Measurements from ENCODE around the gene SUN3. TPM values are rescaled to one million over a fixed set of nuclear protein-coding genes. Genes with fewer than 3 reads are reported as not detected.
"Not testable (repeated sequence)": the region's sequence is repeated elsewhere in the genome, so short reads cannot be mapped to it uniquely, and the experiment has no call there.

The SUN3 gene
- total RNA-seq, 2 donors from 2014 or later, result 0.50 TPM; not detected in 1

- Mint-ChIP-seq H3K27me3 (peaks cover 3% of the 10 kb centered on the region), H3K4me1 (no peaks in the 10 kb centered on the region), H3K27ac (no peak overlapping the region), H3K9me3 (no peaks in the 10 kb centered on the region), H3K36me3 (ENCODE audit: low read depth) (no peaks in the 10 kb centered on the region), H3K4me3 (no peak overlapping the region)
- no peak for ATAC-seq (replicated peaks)
Observed at GRCh38 chr7:48009257-48009656, 19.6 kb downstream of the SUN3 start.

DNA sequence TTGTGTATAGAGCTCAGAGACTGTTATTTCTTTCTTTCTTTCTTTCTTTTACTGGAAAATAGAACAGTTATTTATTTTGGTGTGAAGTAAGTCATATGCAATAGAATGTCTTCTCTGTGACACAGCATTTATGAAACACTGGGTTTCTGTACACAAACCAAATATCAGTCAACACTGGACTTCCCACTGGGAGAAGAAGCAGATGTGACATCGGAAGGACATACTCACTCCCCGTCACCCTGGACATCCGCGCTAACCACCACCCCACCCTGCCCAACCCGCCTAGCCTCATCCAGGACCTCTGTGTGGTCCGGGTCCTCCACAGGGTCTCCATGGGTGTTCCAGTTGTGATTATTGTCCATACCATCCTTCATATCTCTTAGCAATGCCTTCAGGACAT is 22.0 kb downstream of the SUN3 start:
- no peak overlapping the region for H3K4me3 Mint-ChIP-seq
- no peaks in the 10 kb centered on the region for H3K36me3 Mint-ChIP-seq (ENCODE audit: low read depth)
- H3K9me3 Mint-ChIP-seq, result no peaks in the 10 kb centered on the region
- peaks cover 3% of the 10 kb centered on the region for H3K27me3 Mint-ChIP-seq
- no peaks in the 10 kb centered on the region for H3K4me1 Mint-ChIP-seq
- no peak overlapping the region for H3K27ac Mint-ChIP-seq
- no peak for ATAC-seq (replicated peaks)

DNA sequence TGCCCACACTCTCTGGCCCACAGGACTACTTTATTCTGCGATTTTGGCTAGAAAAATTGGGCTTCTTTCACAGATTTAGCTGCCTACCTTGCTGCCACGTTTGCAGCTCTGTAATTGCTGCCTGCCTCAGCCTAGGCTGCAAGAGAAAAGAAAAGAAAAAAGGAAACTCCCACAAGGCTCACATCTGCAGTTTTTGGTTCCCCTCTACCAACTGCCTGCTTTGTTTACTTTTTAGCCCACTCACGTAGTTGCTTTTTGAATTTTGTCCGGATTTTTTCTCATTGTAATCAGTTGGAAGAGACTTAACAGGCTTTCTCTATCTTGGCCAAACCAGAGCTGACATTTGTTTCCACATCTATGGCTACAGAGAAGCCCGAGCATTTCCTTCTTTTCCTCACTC is 24.3 kb downstream of the SUN3 start:
- Mint-ChIP-seq H3K27me3 (peaks cover 3% of the 10 kb centered on the region), H3K27ac (no peak overlapping the region), H3K4me1 (no peaks in the 10 kb centered on the region), H3K4me3 (no peak overlapping the region), H3K36me3 (ENCODE audit: low read depth) (no peaks in the 10 kb centered on the region), H3K9me3 (no peaks in the 10 kb centered on the region)
- no peak for ATAC-seq (replicated peaks)

DNA sequence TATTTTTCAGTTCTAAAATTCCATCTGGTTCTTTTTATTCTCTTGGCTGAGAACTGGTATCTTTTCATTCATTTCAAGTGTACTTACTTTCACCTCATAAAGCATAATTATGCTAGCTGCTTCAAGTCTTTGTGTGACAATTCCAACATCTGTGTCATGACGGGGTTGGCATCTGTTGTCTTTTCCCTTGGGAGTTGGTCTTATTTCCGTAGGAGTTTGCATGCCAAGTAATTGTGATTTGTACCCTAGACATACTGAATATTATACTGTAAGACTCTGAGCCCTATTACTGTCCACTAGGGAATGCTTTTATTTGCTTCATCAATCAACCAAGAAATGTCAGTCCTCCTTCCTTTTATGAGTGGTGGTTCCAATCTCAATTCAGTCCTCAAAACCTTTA is 24.9 kb downstream of the SUN3 start:
- ATAC-seq (replicated peaks), result no peak
- H3K4me1 Mint-ChIP-seq, result no peaks in the 10 kb centered on the region
- H3K9me3 Mint-ChIP-seq, result no peaks in the 10 kb centered on the region
- no peaks in the 10 kb centered on the region for H3K36me3 Mint-ChIP-seq (ENCODE audit: low read depth)
- peaks cover 3% of the 10 kb centered on the region for H3K27me3 Mint-ChIP-seq
- H3K27ac Mint-ChIP-seq, result no peak overlapping the region
- no peak overlapping the region for H3K4me3 Mint-ChIP-seq

DNA sequence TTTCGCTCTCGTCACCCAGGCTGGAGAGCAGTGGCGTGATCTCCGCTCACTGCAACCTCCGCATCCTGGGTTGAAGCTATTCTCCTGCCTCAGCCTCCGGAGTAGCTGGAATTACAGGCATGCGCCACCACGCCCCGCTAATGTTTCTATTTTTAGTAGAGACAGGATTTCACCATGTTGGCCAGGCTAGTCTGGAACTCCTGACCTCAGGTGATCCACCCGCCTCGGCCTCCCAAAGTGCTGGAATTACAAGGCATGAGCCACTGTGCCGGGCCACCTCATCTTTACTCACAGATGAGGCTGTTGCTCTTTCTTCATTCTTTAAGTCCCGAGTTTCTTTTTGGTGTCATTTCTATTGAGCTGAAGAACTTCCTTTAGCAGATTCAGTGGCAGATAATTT is 28.7 kb downstream of the SUN3 start:
- not testable (repeated sequence) for H3K27me3 Mint-ChIP-seq; H3K4me1 Mint-ChIP-seq; ATAC-seq (replicated peaks); H3K9me3 Mint-ChIP-seq; H3K36me3 Mint-ChIP-seq (ENCODE audit: low read depth); H3K27ac Mint-ChIP-seq; H3K4me3 Mint-ChIP-seq

DNA sequence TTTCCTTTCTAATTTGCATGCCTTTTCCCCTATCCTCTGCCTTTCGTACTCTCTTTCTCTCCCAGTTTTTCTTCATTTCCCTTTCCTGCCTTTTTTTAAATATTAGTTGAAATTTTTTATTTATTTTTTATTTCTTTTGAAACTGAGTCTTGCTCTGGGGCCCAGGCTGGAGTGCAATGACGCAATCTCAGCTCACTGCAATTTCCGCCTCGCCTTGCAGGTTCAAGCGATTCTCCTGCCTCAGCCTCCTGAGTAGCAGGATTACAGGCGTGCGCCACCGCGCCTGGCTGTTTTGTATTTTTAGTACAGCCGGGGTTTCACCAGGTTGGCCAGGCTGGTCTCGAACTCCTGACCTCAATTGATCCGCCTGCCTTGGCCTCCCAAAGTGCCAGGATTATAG is 29.5 kb downstream of the SUN3 start:
- peaks cover 6% of the 10 kb centered on the region for H3K9me3 Mint-ChIP-seq
- H3K4me1 Mint-ChIP-seq, result peaks cover 6% of the 10 kb centered on the region
- no peaks in the 10 kb centered on the region for H3K36me3 Mint-ChIP-seq (ENCODE audit: low read depth)
- H3K4me3 Mint-ChIP-seq, result no peak overlapping the region
- no peaks in the 10 kb centered on the region for H3K27me3 Mint-ChIP-seq
- no peak overlapping the region for H3K27ac Mint-ChIP-seq
- no peak for ATAC-seq (replicated peaks)

DNA sequence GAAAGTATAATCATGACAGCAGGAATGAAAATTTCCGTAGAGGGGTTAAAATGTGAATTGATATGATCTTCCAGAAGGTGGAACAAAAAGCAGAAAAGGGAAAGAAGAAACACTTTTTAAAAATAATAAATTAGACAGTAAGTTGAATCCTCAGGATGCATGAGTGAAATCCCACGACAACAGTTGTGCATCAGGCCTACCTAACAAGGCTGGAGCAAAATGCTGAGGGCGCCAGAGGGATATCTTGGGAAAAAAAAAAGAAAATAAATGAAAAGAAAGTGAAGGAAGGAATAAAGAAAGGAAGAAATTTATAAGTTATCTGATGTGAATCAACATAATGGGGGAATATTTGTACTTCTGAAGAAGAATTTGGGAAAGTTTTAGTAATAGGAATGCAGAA is 36.5 kb downstream of the SUN3 start:
- ATAC-seq (replicated peaks), result no peak
- H3K9me3 Mint-ChIP-seq, result peaks cover 6% of the 10 kb centered on the region
- no peaks in the 10 kb centered on the region for H3K27me3 Mint-ChIP-seq

DNA sequence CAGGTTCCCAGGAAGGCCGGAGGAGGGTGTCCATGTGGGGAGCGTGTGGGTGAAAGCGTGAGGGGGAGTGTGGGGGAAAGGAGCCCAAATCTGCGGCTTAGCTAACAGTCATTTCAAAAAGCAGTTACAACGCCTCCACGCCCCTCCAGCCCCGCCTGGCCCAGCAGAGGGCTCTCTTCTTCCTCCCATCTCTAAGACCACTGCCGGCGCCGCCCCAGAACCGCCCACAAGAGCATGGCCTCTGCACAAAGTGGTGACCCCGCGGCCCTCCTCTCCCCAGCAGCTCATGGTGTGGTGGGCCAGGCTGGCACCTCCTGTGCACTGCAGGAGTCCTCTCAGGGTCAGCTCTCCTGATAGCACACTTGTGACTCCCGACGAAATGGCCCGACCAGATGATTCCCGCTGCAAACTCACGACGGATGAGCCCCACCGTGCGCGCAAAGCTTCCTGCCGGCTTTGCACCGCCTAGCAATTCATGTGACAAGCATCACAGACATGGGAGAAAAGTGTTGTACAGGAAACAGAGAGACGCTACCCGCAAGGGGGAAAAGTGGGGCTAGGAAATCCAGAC is 37.1 kb downstream of the SUN3 start:
- H3K9me3 Mint-ChIP-seq, result peaks cover 6% of the 10 kb centered on the region
- peaks cover 25% of the 10 kb centered on the region for H3K4me1 Mint-ChIP-seq
- ATAC-seq (replicated peaks), result peak; percentile 97
- H3K36me3 Mint-ChIP-seq (ENCODE audit: low read depth), result no peaks in the 10 kb centered on the region
- H3K27ac Mint-ChIP-seq, result peak overlapping the region; percentile 89
- H3K27me3 Mint-ChIP-seq, result no peaks in the 10 kb centered on the region
- H3K4me3 Mint-ChIP-seq, result peak overlapping the region; percentile 91

More for the DNA sequence above, 36.5 kb downstream of the SUN3 start:
- Mint-ChIP-seq H3K4me3 (peak overlapping the region; percentile 91), H3K36me3 (ENCODE audit: low read depth) (no peaks in the 10 kb centered on the region), H3K27ac (peak overlapping the region; percentile 89), H3K4me1 (peaks cover 25% of the 10 kb centered on the region)

- Mint-ChIP-seq H3K27me3 (no peaks in the 10 kb centered on the region), H3K4me1 (peaks cover 25% of the 10 kb centered on the region), H3K36me3 (ENCODE audit: low read depth) (no peaks in the 10 kb centered on the region), H3K27ac (peak overlapping the region; percentile 89), H3K9me3 (peaks cover 6% of the 10 kb centered on the region), H3K4me3 (peak overlapping the region; percentile 91)
- peak; percentile 8 for ATAC-seq (replicated peaks)
Observed at GRCh38 chr7:47991270-47991669, 37.6 kb downstream of the SUN3 start.

GRCh38 chr7:47990592-47990991 is 38.3 kb downstream of the SUN3 start:
- no peak overlapping the region for H3K27ac Mint-ChIP-seq
- no peaks in the 10 kb centered on the region for H3K27me3 Mint-ChIP-seq
- peaks cover 25% of the 10 kb centered on the region for H3K4me1 Mint-ChIP-seq
- peak overlapping the region; percentile 38 for H3K4me3 Mint-ChIP-seq
- peaks cover 6% of the 10 kb centered on the region for H3K9me3 Mint-ChIP-seq
- H3K36me3 Mint-ChIP-seq (ENCODE audit: low read depth), result no peaks in the 10 kb centered on the region
- no peak for ATAC-seq (replicated peaks)

GRCh38 chr7:47989607-47990400 is 39.1 kb downstream of the SUN3 start:
- H3K36me3 Mint-ChIP-seq (ENCODE audit: low read depth); H3K27ac Mint-ChIP-seq; H3K4me3 Mint-ChIP-seq; H3K9me3 Mint-ChIP-seq; ATAC-seq (replicated peaks); H3K27me3 Mint-ChIP-seq: not testable (repeated sequence)
- peaks cover 23% of the 10 kb centered on the region for H3K4me1 Mint-ChIP-seq

DNA sequence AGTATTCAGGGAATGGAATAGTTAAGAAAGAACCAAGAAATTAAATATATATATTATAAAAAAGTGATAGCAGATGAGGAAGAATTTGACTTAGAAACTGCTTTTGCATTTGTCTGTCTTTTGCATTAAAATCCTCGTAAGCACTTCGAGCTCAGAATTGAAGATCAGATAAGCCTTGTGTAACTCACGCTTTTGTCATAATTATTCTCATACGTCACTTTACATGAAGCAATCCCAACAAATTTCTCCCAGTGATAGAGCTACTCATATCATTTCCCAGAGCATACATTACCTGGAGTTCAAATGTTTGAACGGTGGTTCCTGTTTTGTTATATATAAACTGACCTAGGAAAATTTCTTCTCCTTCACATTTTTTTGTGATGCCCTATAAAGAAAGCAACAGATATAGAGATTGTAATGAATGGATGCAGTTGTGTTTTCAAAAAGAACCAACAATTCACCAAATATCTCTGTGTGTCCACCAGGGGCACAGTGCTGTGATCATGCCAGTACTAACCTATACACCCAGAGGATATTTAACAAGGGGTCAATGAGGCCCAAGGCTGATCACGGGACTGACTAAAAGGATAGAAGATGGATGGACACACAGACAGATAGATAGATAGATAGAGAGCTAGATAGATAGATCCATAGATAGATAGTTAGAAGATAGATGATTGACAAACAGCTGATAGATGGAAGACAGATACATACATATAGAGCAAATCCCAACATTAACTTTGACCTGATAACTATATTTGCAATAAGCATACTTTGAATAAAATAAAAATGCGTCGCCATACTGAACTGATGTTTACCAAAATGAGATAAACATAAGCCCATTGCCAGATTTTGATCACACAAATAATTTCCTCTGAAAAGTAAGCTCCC is 40.2 kb downstream of the SUN3 start:
- H3K9me3 Mint-ChIP-seq, result no peaks in the 10 kb centered on the region
- no peak for ATAC-seq (replicated peaks)
- H3K27me3 Mint-ChIP-seq, result no peaks in the 10 kb centered on the region
- no peak overlapping the region for H3K4me3 Mint-ChIP-seq
- H3K36me3 Mint-ChIP-seq (ENCODE audit: low read depth), result no peaks in the 10 kb centered on the region
- peaks cover 19% of the 10 kb centered on the region for H3K4me1 Mint-ChIP-seq
- H3K27ac Mint-ChIP-seq, result no peak overlapping the region

DNA sequence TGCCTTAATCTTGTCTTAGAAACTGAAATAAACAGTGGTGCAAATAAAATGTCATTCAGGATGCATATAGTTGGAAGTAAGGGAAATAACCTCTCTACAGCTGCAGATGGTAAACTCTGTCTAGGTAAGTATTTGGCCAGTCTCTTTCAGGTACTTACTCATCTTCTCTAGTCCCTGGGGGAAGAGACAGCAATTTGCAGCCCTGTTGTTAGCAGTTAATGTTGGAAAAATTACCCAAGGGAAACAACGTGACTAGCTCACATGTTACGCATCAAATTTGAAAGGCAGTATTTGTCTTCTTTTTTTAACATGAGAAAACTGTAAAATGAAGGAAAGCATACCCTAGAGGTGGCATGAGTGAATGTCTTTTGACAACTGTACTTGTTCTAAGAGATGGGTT is 46.3 kb downstream of the SUN3 start:
- no peak overlapping the region for H3K4me3 Mint-ChIP-seq

GRCh38 chr7:47980648-47981047 is 48.3 kb downstream of the SUN3 start:
- not testable (repeated sequence) for H3K9me3 Mint-ChIP-seq; H3K27me3 Mint-ChIP-seq; H3K27ac Mint-ChIP-seq; ATAC-seq (replicated peaks); H3K4me3 Mint-ChIP-seq
- H3K4me1 Mint-ChIP-seq, result peaks cover 18% of the 10 kb centered on the region
- H3K36me3 Mint-ChIP-seq (ENCODE audit: low read depth), result peaks cover 40% of the 10 kb centered on the region

More for the DNA sequence above, 46.3 kb downstream of the SUN3 start:
- H3K4me1 Mint-ChIP-seq, result peaks cover 11% of the 10 kb centered on the region
- peaks cover 20% of the 10 kb centered on the region for H3K36me3 Mint-ChIP-seq (ENCODE audit: low read depth)
- no peak for ATAC-seq (replicated peaks)
- no peak overlapping the region for H3K27ac Mint-ChIP-seq
- no peaks in the 10 kb centered on the region for H3K9me3 Mint-ChIP-seq
- no peaks in the 10 kb centered on the region for H3K27me3 Mint-ChIP-seq

- no peaks in the 10 kb centered on the region for H3K27me3 Mint-ChIP-seq
- H3K4me3 Mint-ChIP-seq, result peak overlapping the region; percentile 93
- H3K27ac Mint-ChIP-seq, result peak overlapping the region; percentile 98
- ATAC-seq (replicated peaks), result no peak
- peaks cover 18% of the 10 kb centered on the region for H3K4me1 Mint-ChIP-seq
- no peaks in the 10 kb centered on the region for H3K9me3 Mint-ChIP-seq
- H3K36me3 Mint-ChIP-seq (ENCODE audit: low read depth), result peaks cover 48% of the 10 kb centered on the region
Observed at GRCh38 chr7:47979832-47980181, 49.1 kb downstream of the SUN3 start.
